T1000 (cell line): ENCODE results near the gene DENND5A.
"Not testable (repeated sequence)": the region's sequence is repeated elsewhere in the genome, so short reads cannot be mapped to it uniquely, and the experiment has no call there.

Experiments
- DNase-seq: peaks from one replicate; lab custom pipeline; 2025; ENCODE audit warnings: mixed read lengths; lab: John Stamatoyannopoulos, UW

The DENND5A gene

GRCh38 chr11:9097186-9097943 lies 167.8 kb downstream of the DENND5A start:
- DNase-seq: not testable (repeated sequence)

- no peak for DNase-seq
These were observed 168.7 kb downstream of the DENND5A start for GRCh38 chr11:9096427-9096826.

DNA sequence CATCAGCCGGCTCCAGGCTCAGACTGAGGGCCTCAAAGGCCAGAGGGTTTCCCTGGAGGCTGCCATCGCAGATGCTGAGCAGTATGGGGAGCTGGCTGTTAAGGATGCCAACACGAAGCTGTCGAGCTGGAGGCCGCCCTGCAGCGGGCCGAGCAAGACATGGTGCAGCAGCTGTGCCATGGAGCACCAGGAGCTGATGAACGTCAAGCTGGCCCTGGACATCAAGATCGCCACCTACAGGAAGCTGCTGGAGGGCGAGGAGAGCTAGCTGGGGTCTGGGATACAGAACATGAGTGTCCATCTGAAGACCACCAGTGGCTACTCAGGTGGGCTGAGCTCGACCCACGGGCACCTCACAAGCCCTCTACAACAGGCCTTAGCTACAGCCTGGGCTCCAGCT lies 169.7 kb downstream of the DENND5A start:
- no peak for DNase-seq

DNA sequence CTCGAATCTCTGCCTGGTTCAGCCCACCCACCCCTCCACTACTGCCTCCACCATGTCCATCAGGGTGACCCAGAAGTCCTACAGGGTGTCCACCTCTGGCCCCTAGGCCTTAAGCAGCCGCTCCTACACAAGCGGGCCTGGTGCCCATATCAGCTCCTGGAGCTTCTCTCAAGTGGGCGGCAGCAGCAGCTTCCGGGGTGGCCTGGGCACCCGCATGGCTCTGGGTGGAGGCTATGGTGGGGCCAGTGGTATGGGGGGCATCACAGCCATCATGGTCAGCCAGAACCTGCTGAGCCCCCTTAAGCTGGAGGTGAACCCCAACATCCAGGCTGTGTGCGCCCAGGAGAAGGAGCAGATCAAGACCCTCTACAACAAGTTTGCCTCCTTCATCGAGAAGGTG lies 170.7 kb downstream of the DENND5A start:
- no peak for DNase-seq

DNA sequence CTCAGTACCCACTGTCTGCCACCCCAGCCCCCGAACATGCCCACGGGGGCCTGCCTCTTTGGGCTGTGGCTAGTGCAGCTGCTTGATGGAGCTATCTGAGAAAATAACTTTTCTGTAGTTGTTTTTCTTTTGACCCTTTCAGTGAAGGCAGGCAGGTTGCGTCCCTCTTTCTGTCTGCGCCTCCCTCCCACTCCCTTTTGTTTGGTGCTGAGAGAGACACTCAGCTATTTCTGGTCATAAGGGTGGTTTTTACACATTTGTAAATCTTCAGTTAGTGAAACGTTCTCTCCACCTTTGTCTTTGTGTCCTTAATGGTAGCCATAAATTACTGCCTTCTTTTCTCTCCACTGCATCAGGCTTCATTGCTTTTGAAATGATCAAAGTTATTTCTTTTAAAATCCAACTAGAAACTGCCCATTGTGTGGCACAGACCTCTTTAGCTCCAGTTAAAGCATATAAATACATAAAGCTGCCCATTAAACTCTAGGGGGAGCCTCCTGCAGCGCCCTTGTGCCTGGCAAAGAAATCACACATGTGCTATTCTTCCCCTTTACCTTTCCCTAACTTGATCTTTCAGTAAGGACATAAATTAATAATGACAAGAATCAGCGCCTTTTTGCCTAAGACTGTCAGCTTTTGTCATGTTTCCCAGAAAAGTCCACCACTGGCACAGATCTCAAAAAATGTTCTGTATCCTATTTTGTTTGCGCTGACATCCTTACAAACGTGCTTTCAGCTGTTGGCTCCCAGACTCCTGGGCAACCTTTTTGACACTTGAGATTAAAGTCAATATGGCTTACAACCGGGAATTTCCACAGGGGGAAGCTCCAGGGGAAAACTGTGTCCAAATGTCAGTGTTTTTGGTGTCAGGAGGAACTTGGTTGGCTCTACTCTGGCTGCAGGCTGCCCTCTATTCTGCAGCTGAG lies 172.0 kb downstream of the DENND5A start:
- no peak for DNase-seq

DNA sequence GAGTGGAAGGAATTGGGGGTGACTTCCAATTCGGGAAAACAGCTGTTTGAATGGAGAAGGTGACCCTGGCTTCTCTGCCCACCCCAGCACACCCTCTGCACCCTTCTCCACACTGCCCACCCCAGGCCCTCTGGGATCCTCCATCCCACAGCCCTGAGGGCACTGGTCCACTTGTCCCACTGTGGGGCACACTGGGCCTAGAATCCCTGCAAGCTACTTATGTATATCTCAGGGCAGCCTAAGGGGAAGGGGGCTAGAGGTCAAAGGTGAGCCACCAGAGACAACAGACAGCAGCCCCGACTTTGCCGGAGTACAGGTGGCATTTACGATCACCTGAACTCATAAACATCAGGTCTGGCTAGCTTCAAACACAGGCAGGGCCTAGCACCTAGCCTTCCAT lies 173.1 kb downstream of the DENND5A start:
- no peak for DNase-seq

DNA sequence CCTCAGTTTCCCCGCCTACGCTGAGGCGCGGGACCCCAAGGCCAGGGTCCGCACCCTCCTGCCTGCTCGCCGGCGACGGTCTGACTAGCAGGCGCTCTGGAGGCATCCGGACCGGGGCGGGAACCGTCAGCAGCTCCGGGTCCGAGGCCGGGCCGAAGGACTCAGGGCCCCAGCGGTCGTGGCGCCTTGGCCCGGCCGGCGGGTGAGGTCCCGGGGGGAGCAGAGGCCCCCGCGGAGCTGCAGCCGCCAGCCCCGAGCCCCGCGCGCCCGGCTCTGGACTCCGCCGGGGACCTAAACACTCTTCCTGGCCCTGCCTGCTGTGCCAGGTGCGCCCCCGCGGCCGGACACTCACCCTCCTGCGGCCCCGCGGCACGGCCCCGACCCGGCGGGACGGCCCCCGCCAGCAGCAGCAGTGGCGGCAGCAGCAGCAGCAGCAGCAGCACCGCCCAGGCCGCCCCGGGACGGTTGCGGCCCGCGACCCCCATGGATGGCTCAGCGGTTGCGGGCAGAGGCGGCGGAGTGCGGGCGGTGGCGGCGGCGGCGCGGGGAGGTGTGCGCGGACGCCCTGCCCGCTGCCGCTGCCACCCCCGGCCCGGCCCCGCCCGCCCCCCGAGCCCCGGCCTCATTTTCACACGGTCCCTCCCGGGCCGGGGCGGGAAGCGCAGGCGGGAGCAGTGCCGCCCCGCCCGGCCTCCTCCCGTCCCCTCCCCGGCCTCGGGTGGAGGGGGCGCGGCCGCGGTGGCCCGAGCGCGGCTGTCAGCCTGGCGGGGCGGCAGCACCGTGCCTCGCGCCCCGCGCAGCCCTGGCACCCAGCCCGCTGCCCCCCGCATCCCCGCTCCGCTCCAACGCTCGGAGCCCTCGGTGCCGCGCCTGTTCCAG lies 173.9 kb downstream of the DENND5A start, which contains the start of gene SCUBE2:
Gene SCUBE2, minus strand, starts transcription at position 556 of the 879 bp plus-strand sequence. Its CDS starts 71 bp downstream, at position 485.
- no peak for DNase-seq

- DNase-seq: no peak
These were observed 174.6 kb downstream of the DENND5A start for GRCh38 chr11:9090488-9091043.

DNA sequence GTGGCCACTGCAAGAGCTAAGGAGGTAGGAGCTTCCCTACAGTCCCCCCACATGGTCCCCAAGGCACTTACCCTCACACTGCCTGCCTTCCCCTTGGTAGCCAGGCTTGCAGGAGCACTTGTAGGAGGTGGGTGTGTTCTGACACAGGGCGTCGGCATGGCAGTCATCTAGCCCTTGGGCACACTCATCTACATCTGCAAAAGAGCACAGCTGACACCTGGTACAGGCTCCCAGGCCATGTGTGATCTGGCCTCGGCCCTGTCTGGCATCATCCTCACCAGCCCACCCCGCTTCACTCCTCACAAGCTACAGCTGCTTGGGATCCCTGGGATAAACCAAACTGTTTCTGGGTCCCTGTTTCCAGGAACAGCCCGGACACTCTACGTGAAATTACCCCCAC lies 175.5 kb downstream of the DENND5A start:
- DNase-seq: no peak

DNA sequence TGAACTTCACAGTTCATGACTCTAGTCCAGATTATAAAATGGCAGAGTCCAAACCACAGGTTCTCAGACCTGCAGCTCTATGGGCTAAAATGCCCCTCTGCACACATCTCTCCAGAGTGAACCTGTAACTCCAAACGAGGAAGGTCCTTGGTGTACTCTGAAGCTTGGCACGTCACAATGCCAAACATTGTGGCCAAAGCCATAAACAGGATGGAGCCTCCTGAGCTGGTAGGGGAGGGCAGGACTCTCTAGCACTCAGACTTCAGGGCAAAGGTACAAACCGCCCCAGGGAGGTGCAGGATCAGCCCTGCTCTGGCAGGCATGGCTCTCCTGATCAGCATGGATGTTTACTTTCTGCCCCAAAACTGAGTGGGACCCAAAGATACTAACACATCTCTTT lies 176.1 kb downstream of the DENND5A start:
- no peak for DNase-seq
